HepG2 (cell line): Measurements from ENCODE around the gene NABP2. TPM values are rescaled to one million over a fixed set of nuclear protein-coding genes. Genes with fewer than 3 reads are reported as not detected.

ENCODE experiments used
- CBX2 ChIP-seq, 2 experiments: fragments of 200-600 bp in 1 of 2; sonication (generic); formaldehyde crosslinking in 1 of 2; IDR thresholded peaks; 2 replicates each; pipeline versions ENCODE4 v1.7.0 to v1.8.1; 2018 to 2022; ENCODE audit warnings: low read depth in 2 of 2, low read length in 1 of 2, mild to moderate bottlenecking in 1 of 2, missing genetic modification reagents in 1 of 2
- CCDC6 ChIP-seq: sonication (generic); formaldehyde crosslinking; IDR thresholded peaks from 2 replicates; pipeline ENCODE4 v1.8.1; 2022; ENCODE audit warnings: mild to moderate bottlenecking, missing genetic modification reagents, moderate library complexity
- CEBPB ChIP-seq: IDR thresholded peaks from 2 replicates; pipeline ENCODE4 v1.6.1; 2011; ENCODE audit warnings: low read depth, low read length, improper control_type of control experiment, borderline replicate concordance
- CHD2 ChIP-seq: IDR thresholded peaks from 2 replicates; pipeline ENCODE4 v1.6.1; 2011; ENCODE audit warnings: low read depth, low read length, improper control_type of control experiment
- DBP ChIP-seq: sonication (generic); formaldehyde crosslinking; IDR thresholded peaks from 2 replicates; pipeline ENCODE4 v1.4.0; 2020; ENCODE audit warnings: missing genetic modification reagents; ENCODE audit errors: not compliant biosample characterization
- ETV6 ChIP-seq: sonication (generic); formaldehyde crosslinking; conservative IDR thresholded peaks from 2 replicates; pipeline ENCODE4 v1.4.0; 2020; ENCODE audit warnings: missing genetic modification reagents
- FOXJ3 ChIP-seq: sonication (generic); formaldehyde crosslinking; IDR thresholded peaks from 2 replicates; pipeline ENCODE4 v1.4.0; 2020; ENCODE audit warnings: missing genetic modification reagents, mild to moderate bottlenecking, borderline replicate concordance
- HNF4A ChIP-seq: sonication (generic); formaldehyde crosslinking; IDR thresholded peaks from 2 replicates; pipeline ENCODE4 v1.4.0; 2020; ENCODE audit warnings: missing genetic modification reagents
- HNRNPH1 ChIP-seq: fragments of 200-400 bp; formaldehyde crosslinking; optimal IDR thresholded peaks from 2 replicates; pipeline ENCODE3; 2017; ENCODE audit warnings: mild to moderate bottlenecking, low read depth, low read length
- HNRNPK ChIP-seq: fragments of 200-400 bp; formaldehyde crosslinking; IDR thresholded peaks from 2 replicates; pipeline ENCODE4 v1.6.1; 2018; ENCODE audit warnings: low read length, low read depth, moderate library complexity, mild to moderate bottlenecking; ENCODE audit not compliant: poor library complexity, severe bottlenecking
- JUND ChIP-seq: sonication (generic); formaldehyde crosslinking; IDR thresholded peaks from 2 replicates; pipeline ENCODE4 v1.8.0; 2022; ENCODE audit warnings: mild to moderate bottlenecking, missing genetic modification reagents
- KLF16 ChIP-seq, 2 experiments: sonication (generic) in 1 of 2; formaldehyde crosslinking in 1 of 2; IDR thresholded peaks; 2 replicates each; pipeline versions ENCODE4 v1.6.1 to v1.8.0; 2016 to 2023; ENCODE audit warnings: missing genetic modification reagents in 2 of 2, missing compliant biosample characterization in 1 of 2
- MTF2 ChIP-seq: sonication (generic); formaldehyde crosslinking; IDR thresholded peaks from 2 replicates; pipeline ENCODE4 v1.5.0; 2020; ENCODE audit warnings: missing genetic modification reagents, borderline replicate concordance
- RELA ChIP-seq: sonication (generic); formaldehyde crosslinking; IDR thresholded peaks from 2 replicates; pipeline ENCODE4 v1.4.0; 2020; ENCODE audit warnings: missing genetic modification reagents
- RNF2 ChIP-seq: fragments of 450-650 bp; conservative IDR thresholded peaks from 2 replicates; pipeline ENCODE4 v1.6.1; 2016; ENCODE audit warnings: low read depth
- SMC3 ChIP-seq: IDR thresholded peaks from 2 replicates; pipeline ENCODE4 v1.6.1; 2011; ENCODE audit warnings: low read length, improper control_type of control experiment
- SRF ChIP-seq: IDR thresholded peaks from 2 replicates; pipeline ENCODE4 v1.6.1; 2011; ENCODE audit warnings: mild to moderate bottlenecking, low read depth, low read length, moderate library complexity
- SRSF1 ChIP-seq: fragments of 200-400 bp; formaldehyde crosslinking; optimal IDR thresholded peaks from 2 replicates; pipeline ENCODE3; 2017; ENCODE audit warnings: mild to moderate bottlenecking, low read depth, low read length, moderate library complexity
- SSRP1 ChIP-seq: IDR thresholded peaks from 2 replicates; pipeline ENCODE4 v1.6.1; 2016; ENCODE audit warnings: control low read depth
- SYNCRIP ChIP-seq: fragments of 200-400 bp; formaldehyde crosslinking; IDR thresholded peaks from 2 replicates; pipeline ENCODE4 v1.6.1; 2018; ENCODE audit warnings: mild to moderate bottlenecking, low read depth, low read length; ENCODE audit not compliant: insufficient read depth
- TAF1 ChIP-seq: sonication (generic); formaldehyde crosslinking; IDR thresholded peaks from 2 replicates; pipeline ENCODE4 v1.4.0; 2020; ENCODE audit warnings: missing genetic modification reagents
- TFAP4 ChIP-seq: sonication (generic); IDR thresholded peaks from 2 replicates; pipeline ENCODE4 v1.6.1; 2016; ENCODE audit warnings: low read depth, borderline replicate concordance
- ZMYM3 ChIP-seq: sonication (generic); formaldehyde crosslinking; IDR thresholded peaks from 2 replicates; pipeline ENCODE4 v1.5.1; 2020; ENCODE audit warnings: mild to moderate bottlenecking, missing genetic modification reagents
- ZNF367 ChIP-seq: sonication (generic); formaldehyde crosslinking; IDR thresholded peaks from 2 replicates; pipeline ENCODE4 v1.4.0; 2020; ENCODE audit warnings: missing genetic modification reagents, borderline replicate concordance
- ZNF564 ChIP-seq: sonication (generic); formaldehyde crosslinking; IDR thresholded peaks from 2 replicates; pipeline ENCODE4 v1.8.1; 2023; ENCODE audit warnings: mild to moderate bottlenecking, missing genetic modification reagents
- ZNF746 ChIP-seq: sonication (generic); formaldehyde crosslinking; IDR thresholded peaks from 2 replicates; pipeline ENCODE4 v1.8.0; 2022; ENCODE audit warnings: mild to moderate bottlenecking, missing genetic modification reagents
- ZNF816 ChIP-seq: sonication (generic); formaldehyde crosslinking; IDR thresholded peaks from 2 replicates; pipeline ENCODE4 v1.8.0; 2022; ENCODE audit warnings: missing genetic modification reagents, mild to moderate bottlenecking, borderline replicate concordance
- ZSCAN5A ChIP-seq: sonication (generic); formaldehyde crosslinking; IDR thresholded peaks from 2 replicates; pipeline ENCODE4 v1.8.0; 2022; ENCODE audit warnings: mild to moderate bottlenecking, missing genetic modification reagents, borderline replicate concordance
- polyA plus RNA-seq, 8 experiments: library from polyadenylated mRNA; depleted of rRNA in 3 of 8; stranded (reverse) in 7 of 8; unstranded in 1 of 8; fragments of >200 nt; fragmentation: Illumina TruSeq in 4 of 8; extraction: Trizol in 4 of 8; gene quantifications; 2 replicates each; pipeline versions ENCODE4 v1.2.1 to v1.2.3, GENCODE V29; 2011 to 2016; ENCODE audit warnings: low read depth in 4 of 8, missing spikeins in 1 of 8, mixed read lengths in 1 of 8; ENCODE audit not compliant: insufficient read depth in 1 of 8
- total RNA-seq, 5 experiments: library from RNA; depleted of rRNA; stranded (reverse); fragments of >200 nt; fragmentation: Illumina TruSeq; extraction: Trizol; gene quantifications; 2 replicates each; pipeline ENCODE4 v1.2.3, GENCODE V29; 2016; ENCODE audit warnings: low read depth in 1 of 5

NABP2 gene
- total and polyA plus RNA-seq, 2 of the 13 experiments (the other 11 are each of a cell fraction or from before 2014, with no cell fraction given), result 33.2 to 35.5 TPM

- TF ChIP-seq ZSCAN5A (no peak; the same call in 1 of the 2 replicates), RELA (peak; percentile 71; the same call in 1 of the 2 replicates), FOXJ3 (CRISPR knock-in tag) (no peak), MTF2 (CRISPR knock-in tag) (no peak), TFAP4 (no peak), HNF4A (CRISPR knock-in tag) (no peak; the same call in 1 of the 2 replicates), SRF (no peak), TAF1 (CRISPR knock-in tag) (no peak), CBX2 (IDR thresholded peaks at IDR 0.05; ENCODE audit: low read depth, low read length) (no peak), CBX2 (CRISPR knock-in tag; IDR thresholded peaks at IDR 0.05; ENCODE audit: low read depth) (no peak), HNRNPK (no peak), SSRP1 (CRISPR knock-in tag) (no peak), ETV6 (CRISPR knock-in tag) (0 out of 2 replicates have a peak, but pooled peaks have one; percentile 60), ZNF367 (no peak), DBP (CRISPR knock-in tag) (peak; percentile 71), SRSF1 (peak; percentile 73), CEBPB (no peak), SMC3 (no peak), ZNF564 (no peak), KLF16 (CRISPR knock-in tag; IDR thresholded peaks at IDR 0.05) (0 out of 4 replicates have a peak, but pooled peaks of 1 of the 2 experiments have one; percentile 34), ZNF746 (no peak; the same call in 1 of the 2 replicates), CHD2 (peak; percentile 59; the same call in 1 of the 2 replicates), SYNCRIP (no peak), CCDC6 (CRISPR knock-in tag) (no peak), HNRNPH1 (no peak), ZNF816 (CRISPR knock-in tag) (no peak), JUND (CRISPR knock-in tag) (no peak), RNF2 (no peak), ZMYM3 (CRISPR knock-in tag) (peak; percentile 53; the same call in 1 of the 2 replicates)
Observed at GRCh38 chr12:56189918-56190694, 34.0 kb upstream of the NABP2 start (continued).
